ENCODE results near the gene CDRT15. TPM values are rescaled to one million over a fixed set of nuclear protein-coding genes. Genes with fewer than 3 reads are reported as not detected.

CDRT15 gene
- total and polyA plus RNA-seq, 3 experiments from 2014 or later = not detected

GRCh38 chr17:14201021-14201987 is 35.4 kb downstream of the CDRT15 start:
- Mint-ChIP-seq H3K9me3 (no peaks in the 10 kb centered on the region), H3K4me1 (peaks cover 97 to 100% (median 100%) of the 10 kb centered on the region in 3 donors), H3K27ac (peak overlapping the region; percentile 84 to 99 (median 94)), H3K4me3 (peak overlapping the region; percentile 28 to 87 (median 78)), H3K27me3 (no peaks in the 10 kb centered on the region), H3K36me3 (peaks cover 0 to 6% (median 3%) of the 10 kb centered on the region in 3 donors)
- peak overlapping the region; percentile 25 for H3K4me3 ChIP-seq (ENCODE audit: low read length)
- peak; percentile 28 to 83 (median 65) for DNase-seq
- no peaks in the 10 kb centered on the region for H3K27me3 ChIP-seq (ENCODE audit: insufficient read depth, low read length, poor library complexity, severe bottlenecking)
- ChIA-PET CTCF (interaction anchor here (0.8 to 1.6 kb wide), 2 partner anchors 100 to 130 kb away, joined by 3 to 6 read pairs; partner anchors contain the start of gene HS3ST3B1), POLR2A (interaction anchor here (1.1 kb wide), 1 partner anchor 99 kb away, joined by 6 read pairs; the partner anchor contains the start of gene HS3ST3B1)
- H3K4me1 ChIP-seq (ENCODE audit: insufficient read depth, low read length) = peaks cover 99% of the 10 kb centered on the region
- H3K36me3 ChIP-seq (ENCODE audit: insufficient read depth, low read length) = no peaks in the 10 kb centered on the region
- H3K27ac ChIP-seq (ENCODE audit: low read depth, low read length) = peak overlapping the region; percentile 45
- no peaks in the 10 kb centered on the region for H3K9me3 ChIP-seq (ENCODE audit: low read length)

DNA sequence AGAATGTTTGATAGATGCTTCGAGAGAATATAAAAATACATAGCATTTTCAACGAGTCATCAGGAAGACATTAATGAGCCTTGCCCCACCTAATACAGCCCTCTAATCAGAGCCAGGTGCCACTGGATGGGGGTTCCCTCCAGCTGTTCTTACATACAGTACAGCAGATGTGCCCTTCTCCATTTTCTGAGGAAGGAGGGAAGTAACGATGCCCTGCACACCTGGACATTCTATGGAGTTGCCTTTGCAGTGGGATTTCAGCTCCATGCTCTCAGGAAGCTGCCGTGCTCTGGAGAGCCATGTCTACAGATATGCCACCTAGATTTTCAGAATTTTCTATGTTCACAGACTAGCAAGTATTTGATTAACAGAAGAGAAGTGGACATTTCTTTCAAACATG is 36.3 kb downstream of the CDRT15 start:
- Histone ChIP-seq H3K27me3 (ENCODE audit: insufficient read depth, low read length, poor library complexity, severe bottlenecking) (no peaks in the 10 kb centered on the region), H3K4me1 (ENCODE audit: insufficient read depth, low read length) (peaks cover 99% of the 10 kb centered on the region), H3K36me3 (ENCODE audit: insufficient read depth, low read length) (no peaks in the 10 kb centered on the region), H3K9me3 (ENCODE audit: low read length) (no peaks in the 10 kb centered on the region), H3K27ac (ENCODE audit: low read depth, low read length) (no peak overlapping the region), H3K4me3 (ENCODE audit: low read length) (peak overlapping the region; percentile 25)
- Mint-ChIP-seq H3K27ac (peak overlapping the region; percentile 74 to 99 (median 94)), H3K4me1 (peaks cover 97 to 100% (median 100%) of the 10 kb centered on the region in 3 donors), H3K27me3 (no peaks in the 10 kb centered on the region), H3K36me3 (peaks cover 0 to 3% (median 1%) of the 10 kb centered on the region in 3 donors), H3K4me3 (peak overlapping the region in 6 of 7 donors; percentile 30 to 87 (median 74)), H3K9me3 (no peaks in the 10 kb centered on the region)
- ChIA-PET CTCF (interaction anchor here (1.6 kb wide), 1 partner anchor 101 kb away, joined by 6 read pairs; the partner anchor contains the start of gene HS3ST3B1), POLR2A (interaction anchor here (0.6 to 1.8 kb wide), 2 partner anchors 101 to 1182 kb away, joined by 3 to 9 read pairs; partner anchors contain the start of gene HS3ST3B1)
- no peak for DNase-seq

DNA sequence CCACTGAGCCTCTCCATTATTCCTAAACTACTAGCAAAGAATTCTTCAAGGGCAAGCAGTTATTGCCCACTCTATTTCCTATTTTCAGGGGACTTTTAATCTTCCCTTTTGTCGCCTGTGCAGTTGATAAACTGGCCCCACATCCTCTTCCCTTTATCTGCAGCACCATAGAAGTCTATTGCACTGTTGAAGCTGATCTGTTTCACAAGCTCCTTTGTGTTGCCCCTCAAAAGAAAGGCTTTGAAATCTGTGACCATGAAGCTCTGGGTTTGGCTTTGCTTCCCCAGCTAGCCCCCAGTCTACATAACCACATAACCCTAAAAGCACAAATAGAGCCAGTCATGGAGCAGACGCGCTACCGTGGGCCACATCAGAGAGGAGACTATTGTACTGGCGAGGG is 37.1 kb downstream of the CDRT15 start:
- ChIA-PET POLR2A (interaction anchor here (0.6 to 1.8 kb wide), 2 partner anchors 102 to 1181 kb away, joined by 3 to 9 read pairs; partner anchors contain the start of gene HS3ST3B1), CTCF (interaction anchor here (1.1 to 1.7 kb wide), 2 partner anchors 8 to 103 kb away, joined by 3 to 7 read pairs; no protein-coding TSS in a partner anchor)
- Mint-ChIP-seq H3K27me3 (no peaks in the 10 kb centered on the region), H3K9me3 (no peaks in the 10 kb centered on the region), H3K4me1 (peaks cover 95 to 100% (median 100%) of the 10 kb centered on the region in 3 donors), H3K27ac (peak overlapping the region; percentile 45 to 93 (median 86)), H3K4me3 (peak overlapping the region; percentile 7 to 80 (median 70)), H3K36me3 (peaks cover 0 to 3% (median 1%) of the 10 kb centered on the region in 3 donors)
- H3K9me3 ChIP-seq (ENCODE audit: low read length) = no peaks in the 10 kb centered on the region
- no peaks in the 10 kb centered on the region for H3K36me3 ChIP-seq (ENCODE audit: insufficient read depth, low read length)
- no peak for DNase-seq
- H3K27ac ChIP-seq (ENCODE audit: low read depth, low read length) = no peak overlapping the region
- no peaks in the 10 kb centered on the region for H3K27me3 ChIP-seq (ENCODE audit: insufficient read depth, low read length, poor library complexity, severe bottlenecking)
- H3K4me3 ChIP-seq (ENCODE audit: low read length) = no peak overlapping the region
- peaks cover 99% of the 10 kb centered on the region for H3K4me1 ChIP-seq (ENCODE audit: insufficient read depth, low read length)

DNA sequence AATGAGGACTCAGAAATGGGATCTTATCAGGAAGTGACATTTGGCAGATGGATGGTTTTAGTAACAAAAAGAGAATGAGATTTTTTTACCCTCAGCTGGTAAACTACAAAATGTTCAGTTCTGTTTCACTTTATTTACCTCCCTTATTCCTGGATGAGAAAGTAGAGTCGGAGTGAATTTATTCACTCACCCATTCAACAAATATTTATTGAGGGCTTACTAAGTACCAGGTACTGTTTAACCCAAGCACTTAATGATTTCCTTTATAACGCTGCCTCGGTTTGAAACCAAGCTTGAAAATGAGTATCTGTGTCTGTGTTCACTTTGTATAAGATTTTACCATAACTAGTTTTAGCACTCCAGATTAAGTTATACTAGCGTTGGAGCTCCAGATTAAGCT is 38.1 kb downstream of the CDRT15 start:
- Histone ChIP-seq H3K4me1 (ENCODE audit: insufficient read depth, low read length) (peaks cover 99% of the 10 kb centered on the region), H3K36me3 (ENCODE audit: insufficient read depth, low read length) (no peaks in the 10 kb centered on the region), H3K27ac (ENCODE audit: low read depth, low read length) (no peak overlapping the region), H3K27me3 (ENCODE audit: insufficient read depth, low read length, poor library complexity, severe bottlenecking) (no peaks in the 10 kb centered on the region), H3K9me3 (ENCODE audit: low read length) (no peaks in the 10 kb centered on the region), H3K4me3 (ENCODE audit: low read length) (peak overlapping the region; percentile 17)
- Mint-ChIP-seq H3K9me3 (no peaks in the 10 kb centered on the region), H3K27ac (peak overlapping the region; percentile 64 to 94 (median 93)), H3K4me1 (peaks cover 88 to 95% (median 93%) of the 10 kb centered on the region in 3 donors), H3K27me3 (no peaks in the 10 kb centered on the region), H3K4me3 (peak overlapping the region in 6 of 7 donors; percentile 45 to 80 (median 70)), H3K36me3 (peaks cover 0 to 3% (median 1%) of the 10 kb centered on the region in 3 donors)
- ChIA-PET POLR2A (interaction anchor here (1.8 kb wide), 1 partner anchor 103 kb away, joined by 9 read pairs; the partner anchor contains the start of gene HS3ST3B1), CTCF (interaction anchor here (1.1 to 1.7 kb wide), 2 partner anchors 10 to 104 kb away, joined by 3 to 7 read pairs; no protein-coding TSS in a partner anchor)
- no peak for DNase-seq

DNA sequence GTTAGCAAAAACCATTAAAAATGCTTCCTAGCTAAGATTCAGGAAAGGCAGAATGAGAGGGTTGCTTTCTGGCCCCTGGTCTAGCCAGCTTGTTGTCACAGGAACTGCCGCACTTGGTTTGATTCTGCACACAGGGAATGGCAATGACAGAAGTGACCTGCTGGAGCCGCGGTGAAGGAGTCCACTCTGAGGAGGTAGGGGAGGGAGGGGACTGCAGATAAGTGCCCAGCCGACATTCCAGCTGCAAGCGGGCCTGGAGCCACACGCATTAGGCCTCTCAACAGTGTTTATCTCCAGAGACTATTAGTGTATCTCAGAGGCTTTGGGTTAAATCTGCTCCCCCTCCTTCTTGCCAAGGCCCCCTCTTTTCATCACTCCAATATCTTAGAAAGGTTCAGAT is 38.6 kb downstream of the CDRT15 start:
- H3K36me3 Mint-ChIP-seq = peaks cover 0 to 3% (median 1%) of the 10 kb centered on the region in 3 donors
- H3K4me3 ChIP-seq (ENCODE audit: low read length) = peak overlapping the region; percentile 17

GRCh38 chr17:14197586-14197985 is 39.1 kb downstream of the CDRT15 start:
- CTCF ChIA-PET = interaction anchor here (0.9 kb wide), 1 partner anchor 103 kb away, joined by 3 read pairs; the partner anchor contains the start of gene HS3ST3B1
- Mint-ChIP-seq H3K9me3 (no peaks in the 10 kb centered on the region), H3K4me1 (peaks cover 85 to 93% (median 93%) of the 10 kb centered on the region in 3 donors), H3K27me3 (no peaks in the 10 kb centered on the region), H3K36me3 (peaks cover 0 to 3% (median 1%) of the 10 kb centered on the region in 3 donors), H3K27ac (peak overlapping the region; percentile 64 to 94 (median 93)), H3K4me3 (peak overlapping the region in 6 of 7 donors; percentile 63 to 86 (median 76))
- Histone ChIP-seq H3K4me1 (ENCODE audit: insufficient read depth, low read length) (peaks cover 89% of the 10 kb centered on the region), H3K27ac (ENCODE audit: low read depth, low read length) (no peak overlapping the region), H3K27me3 (ENCODE audit: insufficient read depth, low read length, poor library complexity, severe bottlenecking) (no peaks in the 10 kb centered on the region), H3K4me3 (ENCODE audit: low read length) (peak overlapping the region; percentile 31), H3K36me3 (ENCODE audit: insufficient read depth, low read length) (no peaks in the 10 kb centered on the region), H3K9me3 (ENCODE audit: low read length) (no peaks in the 10 kb centered on the region)
- DNase-seq = peak in 3 of 5 donors; percentile 42 to 58 (median 54)
- POLR2A ChIA-PET = no interaction called here

More for the DNA sequence above, 38.6 kb downstream of the CDRT15 start:
- POLR2A ChIA-PET = no interaction called here
- no peak for DNase-seq
- no peaks in the 10 kb centered on the region for H3K27me3 ChIP-seq (ENCODE audit: insufficient read depth, low read length, poor library complexity, severe bottlenecking)
- H3K9me3 ChIP-seq (ENCODE audit: low read length) = no peaks in the 10 kb centered on the region
- H3K4me1 ChIP-seq (ENCODE audit: insufficient read depth, low read length) = peaks cover 94% of the 10 kb centered on the region
- Mint-ChIP-seq H3K9me3 (no peaks in the 10 kb centered on the region), H3K4me3 (peak overlapping the region in 6 of 7 donors; percentile 63 to 86 (median 76)), H3K27ac (peak overlapping the region; percentile 64 to 94 (median 93)), H3K4me1 (peaks cover 87 to 95% (median 93%) of the 10 kb centered on the region in 3 donors), H3K27me3 (no peaks in the 10 kb centered on the region)
- CTCF ChIA-PET = interaction anchor here (1.7 kb wide), 1 partner anchor 104 kb away, joined by 7 read pairs; no protein-coding TSS in a partner anchor
- no peaks in the 10 kb centered on the region for H3K36me3 ChIP-seq (ENCODE audit: insufficient read depth, low read length)
- no peak overlapping the region for H3K27ac ChIP-seq (ENCODE audit: low read depth, low read length)

GRCh38 chr17:14197057-14197456 is 39.6 kb downstream of the CDRT15 start:
- ChIA-PET POLR2A (no interaction called here), CTCF (interaction anchor here (0.9 to 1.3 kb wide), 2 partner anchors 83 to 104 kb away, joined by 3 to 4 read pairs; partner anchors contain the start of gene HS3ST3B1)
- Mint-ChIP-seq H3K36me3 (peaks cover 0 to 3% (median 1%) of the 10 kb centered on the region in 3 donors), H3K27ac (peak overlapping the region; percentile 84 to 96 (median 93)), H3K9me3 (no peaks in the 10 kb centered on the region), H3K27me3 (no peaks in the 10 kb centered on the region), H3K4me1 (peaks cover 84 to 93% (median 93%) of the 10 kb centered on the region in 3 donors), H3K4me3 (peak overlapping the region in 6 of 7 donors; percentile 63 to 86 (median 76))
- peaks cover 84% of the 10 kb centered on the region for H3K4me1 ChIP-seq (ENCODE audit: insufficient read depth, low read length)
- H3K27ac ChIP-seq (ENCODE audit: low read depth, low read length) = no peak overlapping the region
- H3K9me3 ChIP-seq (ENCODE audit: low read length) = no peaks in the 10 kb centered on the region
- H3K36me3 ChIP-seq (ENCODE audit: insufficient read depth, low read length) = no peaks in the 10 kb centered on the region
- no peaks in the 10 kb centered on the region for H3K27me3 ChIP-seq (ENCODE audit: insufficient read depth, low read length, poor library complexity, severe bottlenecking)
- peak overlapping the region; percentile 31 for H3K4me3 ChIP-seq (ENCODE audit: low read length)
- no peak for DNase-seq
